Measurements from ENCODE around the gene COX19.

DNA sequence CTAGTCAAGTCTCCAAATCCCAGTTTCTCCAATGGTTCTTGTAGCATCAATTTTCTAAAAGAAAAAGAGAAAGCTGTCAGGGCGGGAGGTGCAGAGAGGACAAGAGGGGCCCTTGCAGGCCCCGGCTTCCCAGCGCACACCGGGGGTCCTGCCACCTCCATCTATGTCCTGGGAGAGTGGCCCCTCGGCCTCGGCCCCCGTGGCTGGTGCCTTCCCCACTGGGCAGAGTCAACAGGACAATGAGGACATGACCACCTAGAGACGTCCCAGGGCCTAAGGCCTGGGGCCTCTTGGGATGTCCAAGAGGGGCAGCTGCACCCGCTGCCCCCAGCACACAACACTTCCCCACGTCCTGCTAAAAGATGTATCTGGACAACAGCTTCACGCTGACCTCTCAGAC lies 5.9 kb downstream of the COX19 start:
- TF ChIP-seq SIX4 (CRISPR knock-in tag; IDR thresholded peaks at IDR 0.05) (no peak), NR3C1 (CRISPR knock-in tag; IDR thresholded peaks at IDR 0.05) (no peak), HDAC2 (CRISPR knock-in tag; IDR thresholded peaks at IDR 0.05) (no peak), RBM39 (IDR thresholded peaks at IDR 0.05; ENCODE audit: low read depth, low read length, poor library complexity, severe bottlenecking) (no peak), NCOR1 (IDR thresholded peaks at IDR 0.05; ENCODE audit: borderline replicate concordance, low read length) (no peak), ZNF792 (CRISPR knock-in tag; IDR thresholded peaks at IDR 0.05) (no peak), CTCF (CRISPR knock-in tag; IDR thresholded peaks at IDR 0.05) (no peak)
- TF ChIP-seq, protein P1, sequence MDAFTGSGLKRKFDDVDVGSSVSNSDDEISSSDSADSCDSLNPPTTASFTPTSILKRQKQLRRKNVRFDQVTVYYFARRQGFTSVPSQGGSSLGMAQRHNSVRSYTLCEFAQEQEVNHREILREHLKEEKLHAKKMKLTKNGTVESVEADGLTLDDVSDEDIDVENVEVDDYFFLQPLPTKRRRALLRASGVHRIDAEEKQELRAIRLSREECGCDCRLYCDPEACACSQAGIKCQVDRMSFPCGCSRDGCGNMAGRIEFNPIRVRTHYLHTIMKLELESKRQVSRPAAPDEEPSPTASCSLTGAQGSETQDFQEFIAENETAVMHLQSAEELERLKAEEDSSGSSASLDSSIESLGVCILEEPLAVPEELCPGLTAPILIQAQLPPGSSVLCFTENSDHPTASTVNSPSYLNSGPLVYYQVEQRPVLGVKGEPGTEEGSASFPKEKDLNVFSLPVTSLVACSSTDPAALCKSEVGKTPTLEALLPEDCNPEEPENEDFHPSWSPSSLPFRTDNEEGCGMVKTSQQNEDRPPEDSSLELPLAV (CRISPR knock-in tag; conservative IDR thresholded peaks at IDR 0.05; ENCODE audit: low read depth), result no peak
